Islet precursor cell (in vitro differentiated cells): ENCODE results near the gene RAI14.
A peak's percentile ranks its signal among the peaks of the same experiment; 100 is the strongest.

Experiments used
- DNase-seq: peaks from one replicate; pipeline ENCODE4 v3.0.0-alpha.2; 2018

The RAI14 gene

GRCh38 chr5:34831303-34831702 is 175.2 kb downstream of the RAI14 start:
- DNase-seq = no peak

GRCh38 chr5:34832568-34832967 is 176.4 kb downstream of the RAI14 start:
- DNase-seq = no peak

- no peak for DNase-seq
Observed at GRCh38 chr5:34833090-34833489, 177.0 kb downstream of the RAI14 start.

GRCh38 chr5:34833976-34834793 is 178.1 kb downstream of the RAI14 start:
- DNase-seq = no peak

- DNase-seq = no peak
Observed at GRCh38 chr5:34834794-34835089, 178.6 kb downstream of the RAI14 start.

- no peak for DNase-seq
Observed at GRCh38 chr5:34835664-34836063, 179.5 kb downstream of the RAI14 start.

- peak; percentile 96 for DNase-seq
Observed at GRCh38 chr5:34838785-34839714, 182.9 kb downstream of the RAI14 start, which contains the start of gene TTC23L. TSS of gene TTC23L (plus strand) at chr5:34839164. CDS start at chr5:34840672, 1,508 bp downstream.

- no peak for DNase-seq
Observed at GRCh38 chr5:34841816-34842215, 185.7 kb downstream of the RAI14 start.

GRCh38 chr5:34842554-34842953 is 186.4 kb downstream of the RAI14 start:
- peak; percentile 79 for DNase-seq

GRCh38 chr5:34843497-34843896 is 187.4 kb downstream of the RAI14 start:
- no peak for DNase-seq

- no peak for DNase-seq
Observed at GRCh38 chr5:34844106-34844505, 188.0 kb downstream of the RAI14 start.

GRCh38 chr5:34844999-34845398 is 188.9 kb downstream of the RAI14 start:
- no peak for DNase-seq

GRCh38 chr5:34847056-34847455 is 190.9 kb downstream of the RAI14 start:
- DNase-seq = no peak

GRCh38 chr5:34847552-34847951 is 191.4 kb downstream of the RAI14 start:
- no peak for DNase-seq

GRCh38 chr5:34848230-34848629 is 192.1 kb downstream of the RAI14 start:
- DNase-seq = no peak

GRCh38 chr5:34849253-34849652 is 193.1 kb downstream of the RAI14 start:
- DNase-seq = no peak

GRCh38 chr5:34854459-34855174 is 198.5 kb downstream of the RAI14 start:
- DNase-seq = no peak

GRCh38 chr5:34857161-34857560 is 201.0 kb downstream of the RAI14 start:
- no peak for DNase-seq

GRCh38 chr5:34857894-34858293 is 201.8 kb downstream of the RAI14 start:
- DNase-seq = no peak

GRCh38 chr5:34858790-34859189 is 202.7 kb downstream of the RAI14 start:
- no peak for DNase-seq

- no peak for DNase-seq
Observed at GRCh38 chr5:34859253-34859652, 203.1 kb downstream of the RAI14 start.

GRCh38 chr5:34863946-34864345 is 207.8 kb downstream of the RAI14 start:
- DNase-seq = no peak

- DNase-seq = no peak
Observed at GRCh38 chr5:34865091-34865490, 209.0 kb downstream of the RAI14 start.
